SK-N-SH (cell line): ENCODE measurements around the gene EXOC2. TPM values are rescaled to one million over a fixed set of nuclear protein-coding genes. Genes with fewer than 3 reads are reported as not detected.

Source experiments
- CTCF ChIA-PET: fragments of 300-600, 350-600 bp; formaldehyde crosslinking; extraction: SDS; loops from one replicate; lab custom pipeline; 2021; lab: Yijun Ruan, JAX
- POLR2A ChIA-PET: fragments of 350-600 bp; sonication (Branson Sonifier 250); formaldehyde crosslinking; extraction: SDS; loops from one replicate; lab custom pipeline; 2020; ENCODE audit warnings: antibody characterized with exemption, inconsistent platforms; lab: Yijun Ruan, JAX
- DNase-seq: peaks from one replicate; pipeline ENCODE4 v3.0.0; 2012
- H2AFZ ChIP-seq: fragments of 200-600 bp; sonication (generic); 2 replicates; pipeline ENCODE4 v1.8.1; 2016; ENCODE audit warnings: antibody characterized with exemption, mild to moderate bottlenecking, low read depth
- H3F3A ChIP-seq: fragments of 200-600 bp; sonication (generic); replicated peaks from 2 replicates; pipeline ENCODE3; 2016; ENCODE audit warnings: antibody characterized with exemption, mild to moderate bottlenecking; ENCODE audit not compliant: insufficient read depth
- H3K27ac ChIP-seq, 2 experiments: fragments of 200-500 bp in 1 of 2; fragments of 200-600 bp in 1 of 2; sonication (Bioruptor generic) in 1 of 2; sonication (generic), shearing (Covaris generic) in 1 of 2; 2 replicates each; pipeline versions ENCODE4 v1.5.1 to v1.6.1; 2014 to 2016; ENCODE audit warnings: low read depth in 2 of 2, inconsistent platforms in 1 of 2, low read length in 1 of 2, mild to moderate bottlenecking in 1 of 2, mixed read lengths in 1 of 2
- H3K27me3 ChIP-seq: fragments of 200-600 bp; sonication (generic), shearing (Covaris generic); 2 replicates; pipeline ENCODE4 v1.6.1; 2016; ENCODE audit warnings: mixed run types; ENCODE audit not compliant: insufficient read depth
- H3K36me3 ChIP-seq, 2 experiments: fragments of 200-500 bp in 1 of 2; fragments of 200-600 bp in 1 of 2; sonication (Bioruptor generic) in 1 of 2; sonication (generic) in 1 of 2; replicated peaks in 1 of 2; 2 replicates each; pipeline versions ENCODE3 to v1.5.1; 2014 to 2016; ENCODE audit warnings: low read length in 1 of 2, mild to moderate bottlenecking in 1 of 2; ENCODE audit not compliant: insufficient read depth in 2 of 2, control insufficient read depth in 1 of 2
- H3K4me1 ChIP-seq, 2 experiments: fragments of 200-500 bp in 1 of 2; fragments of 200-600 bp in 1 of 2; sonication (Bioruptor generic) in 1 of 2; sonication (generic), shearing (Covaris generic) in 1 of 2; 2 replicates each; pipeline versions ENCODE4 v1.5.1 to v1.6.1; 2014 to 2016; ENCODE audit warnings: low read depth in 1 of 2, low read length in 1 of 2, mixed run types in 1 of 2; ENCODE audit not compliant: insufficient read depth in 2 of 2, control insufficient read depth in 1 of 2
- H3K4me2 ChIP-seq: fragments of 200-600 bp; sonication (generic), shearing (Covaris generic); 2 replicates; pipeline ENCODE4 v1.6.1; 2017; ENCODE audit warnings: mixed run types
- H3K4me3 ChIP-seq, 2 experiments: fragments of 200-500 bp in 1 of 2; fragments of 200-600 bp in 1 of 2; sonication (Bioruptor generic) in 1 of 2; sonication (generic), shearing (Covaris generic) in 1 of 2; 2 replicates each; pipeline versions ENCODE4 v1.5.1 to v1.8.1; 2014 to 2016; ENCODE audit warnings: low read depth in 2 of 2, inconsistent platforms in 1 of 2, low read length in 1 of 2, mild to moderate bottlenecking in 1 of 2, mixed read lengths in 1 of 2, moderate library complexity in 1 of 2
- H3K79me2 ChIP-seq: fragments of 200-600 bp; sonication (generic); 2 replicates; pipeline ENCODE4 v1.8.1; 2017; ENCODE audit warnings: mild to moderate bottlenecking; ENCODE audit not compliant: insufficient read depth
- H3K9ac ChIP-seq: fragments of 200-600 bp; sonication (generic); 2 replicates; pipeline ENCODE4 v1.6.1; 2017; ENCODE audit warnings: mixed run types
- H3K9me2 ChIP-seq: fragments of 200-600 bp; sonication (generic); 2 replicates; pipeline ENCODE4 v1.6.1; 2017; ENCODE audit warnings: mixed run types
- H3K9me3 ChIP-seq: fragments of 200-600 bp; sonication (generic); 2 replicates; pipeline ENCODE4 v1.6.1; 2017; ENCODE audit warnings: mixed run types, mild to moderate bottlenecking, moderate library complexity
- H4K20me1 ChIP-seq: fragments of 200-600 bp; sonication (generic); 2 replicates; pipeline ENCODE4 v1.6.1; 2017; ENCODE audit warnings: mild to moderate bottlenecking, mixed run types; ENCODE audit not compliant: insufficient read depth
- CHD2 ChIP-seq: fragments of 150-350 bp; IDR thresholded peaks from 2 replicates; pipeline ENCODE4 v1.6.1; 2018; ENCODE audit warnings: low read length; ENCODE audit not compliant: partially characterized antibody
- ELF1 ChIP-seq: IDR thresholded peaks from 2 replicates; pipeline ENCODE4 v1.4.0; 2012
- EP300 ChIP-seq, 2 experiments: IDR thresholded peaks; 2 replicates each; pipeline versions ENCODE4 v1.4.0 to v1.6.1; 2012; ENCODE audit warnings: borderline replicate concordance in 1 of 2, low read depth in 1 of 2, low read length in 1 of 2
- FOXM1 ChIP-seq: IDR thresholded peaks from 2 replicates; pipeline ENCODE4 v1.4.0; 2012; ENCODE audit warnings: low read depth, mild to moderate bottlenecking
- GABPA ChIP-seq: IDR thresholded peaks from 2 replicates; pipeline ENCODE4 v1.4.0; 2012; ENCODE audit warnings: low read depth, mild to moderate bottlenecking
- GATA2 ChIP-seq: sonication (generic); formaldehyde crosslinking; IDR thresholded peaks from 2 replicates; pipeline ENCODE4 v1.5.0; 2020; ENCODE audit warnings: mild to moderate bottlenecking, missing genetic modification reagents
- MEF2A ChIP-seq: IDR thresholded peaks from 2 replicates; pipeline ENCODE4 v1.4.0; 2012; ENCODE audit warnings: low read depth, borderline replicate concordance
- MXI1 ChIP-seq: IDR thresholded peaks from 2 replicates; pipeline ENCODE4 v1.6.1; 2012; ENCODE audit warnings: mild to moderate bottlenecking, low read depth, low read length, improper control_type of control experiment
- NFIC ChIP-seq: IDR thresholded peaks from 2 replicates; pipeline ENCODE4 v1.4.0; 2012; ENCODE audit warnings: borderline replicate concordance
- POLR2AphosphoS5 ChIP-seq: IDR thresholded peaks from 2 replicates; pipeline ENCODE4 v1.6.1; 2012; ENCODE audit warnings: low read depth, low read length
- RCOR1 ChIP-seq: fragments of 150-350 bp; IDR thresholded peaks from 2 replicates; pipeline ENCODE4 v1.6.1; 2017; ENCODE audit warnings: antibody characterized with exemption, low read length
- RFX5 ChIP-seq: IDR thresholded peaks from 2 replicates; pipeline ENCODE4 v1.6.1; 2012; ENCODE audit warnings: mild to moderate bottlenecking, improper control_type of control experiment, low read length
- SIN3A ChIP-seq: IDR thresholded peaks from 2 replicates; pipeline ENCODE4 v1.6.1; 2012; ENCODE audit warnings: low read depth, mild to moderate bottlenecking, low read length, moderate library complexity, borderline replicate concordance
- TAF1 ChIP-seq: IDR thresholded peaks from 2 replicates; pipeline ENCODE4 v1.6.1; 2012; ENCODE audit warnings: low read depth, mild to moderate bottlenecking, low read length, moderate library complexity, borderline replicate concordance
- TEAD4 ChIP-seq: IDR thresholded peaks from 2 replicates; pipeline ENCODE4 v1.4.0; 2012; ENCODE audit warnings: mild to moderate bottlenecking, borderline replicate concordance; ENCODE audit not compliant: insufficient read depth
- YY1 ChIP-seq: IDR thresholded peaks from 2 replicates; pipeline ENCODE4 v1.4.0; 2012; ENCODE audit warnings: low read depth, mild to moderate bottlenecking
- WGBS: methylation state at CpG from one replicate; pipeline ENCODE4 v1.1.6; 2017; ENCODE audit warnings: low lambda C conversion rate; 5-methylcytosine and 5-hydroxymethylcytosine counted together
- polyA plus RNA-seq, 3 experiments: library from polyadenylated mRNA; depleted of rRNA; stranded (reverse); fragments of >200 nt; gene quantifications; 2 replicates each; pipeline ENCODE4 v1.2.3, GENCODE V29; 2012
- TF ChIP-seq, protein P1 (sequence below): IDR thresholded peaks from 2 replicates; pipeline ENCODE4 v1.4.0; 2012; ENCODE audit warnings: low read depth, borderline replicate concordance
- TF ChIP-seq, protein P2 (sequence below): fragments of 150-350 bp; IDR thresholded peaks from 2 replicates; pipeline ENCODE4 v1.6.1; 2016; ENCODE audit warnings: mild to moderate bottlenecking, low read depth, low read length
- TF ChIP-seq, protein P3 (sequence below): IDR thresholded peaks from 2 replicates; pipeline ENCODE4 v1.6.1; 2012; ENCODE audit warnings: mild to moderate bottlenecking, low read depth, low read length, moderate library complexity
- TF ChIP-seq, protein P4 (sequence below): fragments of 200-600 bp; sonication (generic); IDR thresholded peaks from 2 replicates; pipeline ENCODE4 v1.6.1; 2017; ENCODE audit warnings: antibody characterized with exemption, mild to moderate bottlenecking, moderate library complexity

EXOC2 gene
- polyA plus RNA-seq, 1 of the 3 experiments (the other 2 are of a cell fraction): 10.6 TPM

DNA sequence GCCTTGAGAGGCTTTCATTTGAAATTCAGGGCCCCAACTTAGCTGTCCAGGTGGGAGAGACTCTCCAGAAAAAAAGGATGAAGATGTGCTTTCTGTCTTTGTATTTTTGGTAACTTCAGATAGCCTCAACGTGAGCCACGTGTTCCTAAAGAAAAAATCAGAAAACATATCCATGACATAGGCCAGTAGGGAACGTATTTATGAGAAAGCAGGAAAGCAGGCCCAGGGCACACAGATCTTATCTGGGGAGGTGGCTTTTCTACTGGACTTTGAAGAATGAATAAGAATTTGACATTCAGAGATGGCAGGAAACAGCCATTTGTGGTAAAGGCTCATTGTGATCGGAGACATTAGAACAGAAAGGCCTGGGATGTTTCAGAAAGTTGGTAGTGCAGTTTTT lies 21.2 kb upstream of the EXOC2 start:
- H3K9me3 ChIP-seq: no peaks in the 10 kb centered on the region
- H2AFZ ChIP-seq: no peak overlapping the region
- TF ChIP-seq CHD2 (no peak), RCOR1 (no peak), FOXM1 (no peak), ELF1 (no peak)
- TF ChIP-seq, protein P1, sequence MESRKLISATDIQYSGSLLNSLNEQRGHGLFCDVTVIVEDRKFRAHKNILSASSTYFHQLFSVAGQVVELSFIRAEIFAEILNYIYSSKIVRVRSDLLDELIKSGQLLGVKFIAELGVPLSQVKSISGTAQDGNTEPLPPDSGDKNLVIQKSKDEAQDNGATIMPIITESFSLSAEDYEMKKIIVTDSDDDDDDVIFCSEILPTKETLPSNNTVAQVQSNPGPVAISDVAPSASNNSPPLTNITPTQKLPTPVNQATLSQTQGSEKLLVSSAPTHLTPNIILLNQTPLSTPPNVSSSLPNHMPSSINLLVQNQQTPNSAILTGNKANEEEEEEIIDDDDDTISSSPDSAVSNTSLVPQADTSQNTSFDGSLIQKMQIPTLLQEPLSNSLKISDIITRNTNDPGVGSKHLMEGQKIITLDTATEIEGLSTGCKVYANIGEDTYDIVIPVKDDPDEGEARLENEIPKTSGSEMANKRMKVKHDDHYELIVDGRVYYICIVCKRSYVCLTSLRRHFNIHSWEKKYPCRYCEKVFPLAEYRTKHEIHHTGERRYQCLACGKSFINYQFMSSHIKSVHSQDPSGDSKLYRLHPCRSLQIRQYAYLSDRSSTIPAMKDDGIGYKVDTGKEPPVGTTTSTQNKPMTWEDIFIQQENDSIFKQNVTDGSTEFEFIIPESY: no peak
- WGBS: 74% methylated on average over 4 of the region's 4 CpGs
- no peak overlapping the region for H3K4me2 ChIP-seq
- peaks cover 13% of the 10 kb centered on the region; the same call in 1 of the 2 replicates for H3K27me3 ChIP-seq
- ChIA-PET CTCF (interaction anchor here (1.6 to 2.1 kb wide), 2 partner anchors 8 to 121 kb away, joined by 4 to 8 read pairs; no protein-coding TSS in a partner anchor), POLR2A (no interaction called here)
- no peak overlapping the region for H3K27ac ChIP-seq
- no peaks in the 10 kb centered on the region for H3K9me2 ChIP-seq
- H3F3A ChIP-seq: no peaks in the 10 kb centered on the region
- DNase-seq: no peak
- H3K4me3 ChIP-seq: no peak overlapping the region
- no peaks in the 10 kb centered on the region for H3K36me3 ChIP-seq
- H4K20me1 ChIP-seq: no peaks in the 10 kb centered on the region
- peaks cover 0 to 14% of the 10 kb centered on the region in 2 experiments; a peak in 1 of 4 replicates for H3K4me1 ChIP-seq
- H3K79me2 ChIP-seq: no peaks in the 10 kb centered on the region
- no peak overlapping the region for H3K9ac ChIP-seq

DNA sequence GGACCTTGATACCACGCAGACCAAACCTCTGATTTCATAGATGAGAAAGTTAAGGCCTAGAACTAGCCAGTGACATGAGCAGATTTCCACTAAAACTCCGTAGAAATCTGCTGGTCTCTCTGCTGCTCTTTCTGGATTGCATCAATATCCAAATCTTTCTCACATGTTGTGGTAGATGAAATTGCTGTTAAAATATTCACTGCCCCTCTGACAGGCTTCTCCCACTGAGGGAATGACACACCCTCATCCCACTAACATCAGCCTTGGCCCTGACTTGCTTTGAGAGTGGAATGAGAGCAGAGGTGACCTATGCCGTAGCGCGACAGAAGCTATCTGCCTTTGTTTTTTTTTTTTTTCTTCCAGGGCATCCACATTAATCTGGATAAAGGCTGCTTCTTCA lies 20.4 kb upstream of the EXOC2 start:
- CTCF ChIA-PET: interaction anchor here (1.2 to 1.6 kb wide), 2 partner anchors 9 to 33 kb away, joined by 3 to 4 read pairs; no protein-coding TSS in a partner anchor

More for the DNA sequence above, 20.4 kb upstream of the EXOC2 start:
- 90% methylated on average over 5 of the region's 5 CpGs for WGBS
- no peaks in the 10 kb centered on the region for H3F3A ChIP-seq
- no peak for DNase-seq
- H3K4me3 ChIP-seq: no peak overlapping the region
- no peaks in the 10 kb centered on the region for H3K9me2 ChIP-seq
- no peaks in the 10 kb centered on the region for H3K9me3 ChIP-seq
- POLR2A ChIA-PET: interaction anchor here (0.6 kb wide), 1 partner anchor 19 kb away, joined by 3 read pairs; no protein-coding TSS in a partner anchor
- no peak overlapping the region for H3K4me2 ChIP-seq
- no peak overlapping the region for H3K27ac ChIP-seq
- no peak overlapping the region for H2AFZ ChIP-seq
- H3K27me3 ChIP-seq: peaks cover 11% of the 10 kb centered on the region; the same call in 1 of the 2 replicates
- no peaks in the 10 kb centered on the region for H3K36me3 ChIP-seq
- no peaks in the 10 kb centered on the region for H4K20me1 ChIP-seq
- no peaks in the 10 kb centered on the region for H3K79me2 ChIP-seq
- no peak overlapping the region for H3K9ac ChIP-seq
- TF ChIP-seq NFIC (no peak), YY1 (no peak), ELF1 (no peak), TAF1 (no peak), RFX5 (no peak), GABPA (no peak), TEAD4 (no peak), GATA2 (CRISPR knock-in tag) (no peak), SIN3A (no peak), POLR2AphosphoS5 (no peak), EP300 (IDR thresholded peaks at IDR 0.05; ENCODE audit: borderline replicate concordance in 1 of 2, low read depth in 1 of 2, low read length in 1 of 2) (no peak), MEF2A (no peak), MXI1 (no peak)
- TF ChIP-seq, protein P2, sequence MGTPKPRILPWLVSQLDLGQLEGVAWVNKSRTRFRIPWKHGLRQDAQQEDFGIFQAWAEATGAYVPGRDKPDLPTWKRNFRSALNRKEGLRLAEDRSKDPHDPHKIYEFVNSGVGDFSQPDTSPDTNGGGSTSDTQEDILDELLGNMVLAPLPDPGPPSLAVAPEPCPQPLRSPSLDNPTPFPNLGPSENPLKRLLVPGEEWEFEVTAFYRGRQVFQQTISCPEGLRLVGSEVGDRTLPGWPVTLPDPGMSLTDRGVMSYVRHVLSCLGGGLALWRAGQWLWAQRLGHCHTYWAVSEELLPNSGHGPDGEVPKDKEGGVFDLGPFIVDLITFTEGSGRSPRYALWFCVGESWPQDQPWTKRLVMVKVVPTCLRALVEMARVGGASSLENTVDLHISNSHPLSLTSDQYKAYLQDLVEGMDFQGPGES: no peak
- TF ChIP-seq, protein P3, sequence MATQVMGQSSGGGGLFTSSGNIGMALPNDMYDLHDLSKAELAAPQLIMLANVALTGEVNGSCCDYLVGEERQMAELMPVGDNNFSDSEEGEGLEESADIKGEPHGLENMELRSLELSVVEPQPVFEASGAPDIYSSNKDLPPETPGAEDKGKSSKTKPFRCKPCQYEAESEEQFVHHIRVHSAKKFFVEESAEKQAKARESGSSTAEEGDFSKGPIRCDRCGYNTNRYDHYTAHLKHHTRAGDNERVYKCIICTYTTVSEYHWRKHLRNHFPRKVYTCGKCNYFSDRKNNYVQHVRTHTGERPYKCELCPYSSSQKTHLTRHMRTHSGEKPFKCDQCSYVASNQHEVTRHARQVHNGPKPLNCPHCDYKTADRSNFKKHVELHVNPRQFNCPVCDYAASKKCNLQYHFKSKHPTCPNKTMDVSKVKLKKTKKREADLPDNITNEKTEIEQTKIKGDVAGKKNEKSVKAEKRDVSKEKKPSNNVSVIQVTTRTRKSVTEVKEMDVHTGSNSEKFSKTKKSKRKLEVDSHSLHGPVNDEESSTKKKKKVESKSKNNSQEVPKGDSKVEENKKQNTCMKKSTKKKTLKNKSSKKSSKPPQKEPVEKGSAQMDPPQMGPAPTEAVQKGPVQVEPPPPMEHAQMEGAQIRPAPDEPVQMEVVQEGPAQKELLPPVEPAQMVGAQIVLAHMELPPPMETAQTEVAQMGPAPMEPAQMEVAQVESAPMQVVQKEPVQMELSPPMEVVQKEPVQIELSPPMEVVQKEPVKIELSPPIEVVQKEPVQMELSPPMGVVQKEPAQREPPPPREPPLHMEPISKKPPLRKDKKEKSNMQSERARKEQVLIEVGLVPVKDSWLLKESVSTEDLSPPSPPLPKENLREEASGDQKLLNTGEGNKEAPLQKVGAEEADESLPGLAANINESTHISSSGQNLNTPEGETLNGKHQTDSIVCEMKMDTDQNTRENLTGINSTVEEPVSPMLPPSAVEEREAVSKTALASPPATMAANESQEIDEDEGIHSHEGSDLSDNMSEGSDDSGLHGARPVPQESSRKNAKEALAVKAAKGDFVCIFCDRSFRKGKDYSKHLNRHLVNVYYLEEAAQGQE: no peak
- TF ChIP-seq, protein P4, sequence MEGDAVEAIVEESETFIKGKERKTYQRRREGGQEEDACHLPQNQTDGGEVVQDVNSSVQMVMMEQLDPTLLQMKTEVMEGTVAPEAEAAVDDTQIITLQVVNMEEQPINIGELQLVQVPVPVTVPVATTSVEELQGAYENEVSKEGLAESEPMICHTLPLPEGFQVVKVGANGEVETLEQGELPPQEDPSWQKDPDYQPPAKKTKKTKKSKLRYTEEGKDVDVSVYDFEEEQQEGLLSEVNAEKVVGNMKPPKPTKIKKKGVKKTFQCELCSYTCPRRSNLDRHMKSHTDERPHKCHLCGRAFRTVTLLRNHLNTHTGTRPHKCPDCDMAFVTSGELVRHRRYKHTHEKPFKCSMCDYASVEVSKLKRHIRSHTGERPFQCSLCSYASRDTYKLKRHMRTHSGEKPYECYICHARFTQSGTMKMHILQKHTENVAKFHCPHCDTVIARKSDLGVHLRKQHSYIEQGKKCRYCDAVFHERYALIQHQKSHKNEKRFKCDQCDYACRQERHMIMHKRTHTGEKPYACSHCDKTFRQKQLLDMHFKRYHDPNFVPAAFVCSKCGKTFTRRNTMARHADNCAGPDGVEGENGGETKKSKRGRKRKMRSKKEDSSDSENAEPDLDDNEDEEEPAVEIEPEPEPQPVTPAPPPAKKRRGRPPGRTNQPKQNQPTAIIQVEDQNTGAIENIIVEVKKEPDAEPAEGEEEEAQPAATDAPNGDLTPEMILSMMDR: no peak
- H3K4me1 ChIP-seq: peaks cover 0 to 14% of the 10 kb centered on the region in 2 experiments; a peak in 1 of 4 replicates
